ENCODE measurements around the gene PERCC1.

The PERCC1 gene

DNA sequence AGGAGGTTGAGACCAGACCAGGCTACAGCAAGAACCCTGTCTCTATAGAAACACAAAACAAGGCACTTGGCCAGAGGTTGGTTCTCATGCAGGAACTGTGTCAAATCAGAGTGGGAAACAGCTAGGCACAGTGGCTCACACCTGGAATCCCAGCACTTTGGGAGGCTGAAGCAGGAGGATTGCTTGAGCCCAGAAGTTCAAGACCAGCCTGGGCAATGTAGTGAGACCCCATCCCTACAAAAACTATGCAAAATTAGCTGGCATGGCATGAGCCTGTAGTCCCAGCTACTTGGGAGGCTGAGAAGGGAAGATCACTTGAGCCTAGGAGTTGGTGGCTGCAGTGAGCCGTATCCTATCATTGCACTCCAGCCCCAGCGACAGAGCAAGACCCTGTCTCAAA lies 18.0 kb upstream of the PERCC1 start:
- DNase-seq (ENCODE audit: low read depth in 2 of 2) = no peak

DNA sequence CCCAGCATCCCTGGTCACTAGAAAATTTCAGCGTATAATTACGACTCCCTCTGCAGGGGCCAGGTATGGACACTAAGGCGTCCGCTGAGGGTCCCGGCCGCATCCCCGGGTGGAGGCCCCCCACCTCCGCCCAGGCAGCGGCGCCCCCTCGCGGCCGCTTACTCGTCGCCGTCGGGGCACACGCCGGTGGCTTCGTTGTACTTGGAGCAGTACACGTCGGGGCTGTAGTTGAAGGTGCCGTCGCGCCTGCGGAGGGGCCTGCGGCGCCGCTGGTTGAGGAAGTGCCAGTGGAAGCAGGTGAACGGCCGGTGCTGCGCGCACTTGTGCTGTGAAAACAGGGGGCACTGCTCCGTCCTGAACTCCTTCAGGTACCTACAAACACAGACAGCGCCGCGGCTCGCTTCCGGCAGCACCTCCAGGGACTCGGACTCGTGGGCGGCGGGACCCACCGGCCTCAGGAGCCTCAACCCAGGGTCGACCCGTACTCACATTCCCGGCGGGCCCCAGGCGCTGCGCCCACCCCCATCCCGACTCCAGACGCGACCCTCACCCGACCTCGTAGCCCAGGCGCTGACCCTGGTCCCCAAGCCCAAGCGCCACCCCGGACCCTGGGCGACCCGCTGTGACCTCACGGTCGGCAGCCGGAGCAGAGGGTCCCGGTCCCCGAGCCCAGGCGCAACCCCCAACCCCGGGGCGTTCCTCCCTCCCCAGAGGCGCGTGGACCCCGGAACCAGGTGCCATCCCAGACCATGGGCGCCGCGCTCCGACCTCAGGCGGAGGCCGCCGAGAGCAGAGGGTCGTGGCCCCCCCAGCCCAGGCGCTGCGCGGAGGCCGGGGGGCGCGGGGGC lies 17.0 kb upstream of the PERCC1 start:
- DNase-seq (ENCODE audit: low read depth in 2 of 2) = peak in 1 of 2 experiments; percentile 13

- DNase-seq (ENCODE audit: low read depth in 2 of 2) = peak in 1 of 2 experiments; percentile 18
These were observed 16.2 kb upstream of the PERCC1 start, which contains the start of gene UNKL for GRCh38 chr16:1414532-1415260. Gene UNKL, minus strand, starts transcription at chr16:1414704. Its CDS starts 13 bp downstream, at chr16:1414691.

GRCh38 chr16:1416521-1416941 lies 14.3 kb upstream of the PERCC1 start:
- DNase-seq (ENCODE audit: low read depth in 2 of 2) = no peak

GRCh38 chr16:1420111-1420539 lies 10.8 kb upstream of the PERCC1 start:
- no peak for DNase-seq (ENCODE audit: low read depth in 2 of 2)

- no peak for DNase-seq (ENCODE audit: low read depth in 2 of 2)
These were observed 8.8 kb upstream of the PERCC1 start for GRCh38 chr16:1422076-1422475.

GRCh38 chr16:1424028-1424427 lies 6.8 kb upstream of the PERCC1 start:
- DNase-seq (ENCODE audit: low read depth in 2 of 2) = no peak

- DNase-seq (ENCODE audit: low read depth in 2 of 2) = no peak
These were observed 5.1 kb upstream of the PERCC1 start for GRCh38 chr16:1425616-1426370.

GRCh38 chr16:1426734-1427471 lies 4.0 kb upstream of the PERCC1 start:
- no peak for DNase-seq (ENCODE audit: low read depth in 2 of 2)

- DNase-seq (ENCODE audit: low read depth in 2 of 2) = no peak
These were observed 3.1 kb upstream of the PERCC1 start for GRCh38 chr16:1427473-1428461.

GRCh38 chr16:1428511-1428910 lies 2.4 kb upstream of the PERCC1 start:
- DNase-seq (ENCODE audit: low read depth in 2 of 2) = no peak

DNA sequence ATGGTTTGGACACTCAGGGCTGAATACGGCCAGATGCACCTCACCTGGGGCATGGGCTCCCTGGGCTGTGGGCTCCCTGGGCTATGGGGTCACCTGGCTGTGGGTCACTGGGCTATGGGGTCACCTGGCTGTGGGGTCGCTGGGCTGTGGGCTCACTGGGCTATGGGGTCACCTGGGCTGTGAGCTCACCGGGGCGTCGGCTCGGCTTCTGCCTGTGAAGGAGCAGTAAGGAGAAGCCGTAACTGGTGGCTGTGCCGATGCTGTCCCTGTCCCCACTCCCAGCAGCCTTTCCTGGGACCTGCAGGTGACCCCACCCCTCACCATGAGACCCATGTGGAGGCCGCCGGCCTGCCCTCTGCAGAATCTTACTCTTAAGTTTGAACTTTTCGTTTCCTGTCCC lies 1.9 kb upstream of the PERCC1 start:
- DNase-seq (ENCODE audit: low read depth in 2 of 2) = no peak

DNA sequence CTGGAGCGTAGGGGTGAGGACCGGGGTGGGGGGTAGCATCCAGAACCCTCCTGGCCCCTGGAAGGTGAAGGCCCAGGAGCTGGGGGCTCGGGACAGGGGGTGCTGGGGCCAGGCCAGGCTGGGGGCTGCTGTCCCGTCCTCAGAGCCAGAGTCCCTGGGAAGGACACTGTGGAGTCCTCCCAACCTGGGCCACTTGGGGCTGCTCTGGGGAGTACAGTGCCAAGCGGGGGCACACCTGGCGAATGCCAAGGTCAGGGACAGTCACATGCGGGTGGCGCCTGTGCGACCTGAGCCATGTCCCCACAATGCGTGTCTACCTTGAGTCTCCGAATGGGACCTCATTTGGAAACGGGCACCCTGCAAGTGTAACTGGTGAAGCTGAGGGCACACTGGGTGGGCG lies 1.2 kb upstream of the PERCC1 start:
- DNase-seq (ENCODE audit: low read depth in 2 of 2) = no peak

DNA sequence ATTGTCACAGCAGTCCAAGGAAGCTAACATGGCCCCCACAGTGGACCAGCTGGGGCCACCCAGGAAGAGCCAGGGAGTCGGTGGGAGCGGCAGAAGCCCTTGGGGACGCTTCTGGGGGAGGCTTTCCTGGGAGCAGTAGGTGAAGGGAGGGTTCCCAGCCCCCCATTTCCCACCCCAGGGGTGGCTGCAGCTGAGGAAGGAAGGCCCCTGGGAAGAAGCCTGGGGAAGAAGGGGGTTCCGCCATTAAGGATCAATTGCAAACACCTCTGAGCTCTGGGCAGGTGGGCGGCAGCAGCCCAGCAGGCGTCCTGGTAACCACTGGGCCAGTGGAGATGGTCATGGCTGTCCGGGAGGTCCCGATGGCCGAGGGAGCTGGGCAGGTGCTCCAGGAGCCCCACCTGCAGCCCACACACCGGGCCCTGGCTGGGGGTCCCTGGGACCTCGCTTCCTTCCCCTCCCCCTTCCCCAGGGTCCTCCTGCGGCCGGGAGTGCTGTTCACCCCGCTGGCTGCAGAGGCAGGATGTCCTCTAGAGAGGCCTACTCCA lies 592 bp upstream of the PERCC1 start:
- DNase-seq (ENCODE audit: low read depth in 2 of 2) = no peak

DNA sequence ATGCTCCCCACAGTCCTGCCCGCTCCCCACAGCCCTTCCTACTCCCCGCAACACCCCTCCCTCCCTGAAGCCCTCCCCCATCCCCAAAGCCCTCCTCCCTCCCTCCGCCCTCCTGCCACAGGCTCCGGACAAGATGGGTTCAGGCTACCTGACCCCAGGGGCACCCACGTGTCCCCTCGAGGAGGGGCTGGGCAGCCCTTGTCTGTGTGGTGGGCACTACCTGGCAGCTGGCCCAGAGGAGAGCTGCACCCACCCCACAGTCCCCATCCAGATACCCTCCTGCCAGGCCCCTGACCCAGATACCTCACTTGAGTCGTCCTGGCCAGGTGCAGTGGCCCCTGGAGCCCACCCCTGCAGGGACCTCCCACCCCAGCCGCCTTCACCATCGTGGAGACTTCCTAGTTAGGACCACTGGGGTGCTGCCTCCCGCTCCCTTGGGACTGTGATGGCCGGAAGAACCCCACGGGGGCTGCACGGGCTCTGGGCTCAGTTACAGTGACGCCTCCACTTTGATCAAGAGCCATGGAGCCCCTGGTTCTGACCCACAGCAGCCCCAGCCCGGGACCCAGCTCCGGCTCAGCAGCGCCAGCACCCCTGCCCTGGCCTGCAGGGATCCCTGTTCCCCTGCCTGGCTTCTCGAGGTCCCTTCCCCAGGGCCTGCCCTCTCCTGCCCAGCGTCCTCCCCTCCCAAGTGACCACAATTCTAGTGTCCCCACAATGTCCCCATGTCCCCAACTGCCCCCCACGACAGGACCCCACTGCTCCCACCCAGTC lies 806 bp downstream of the PERCC1 start:
- DNase-seq (ENCODE audit: low read depth in 2 of 2) = no peak

DNA sequence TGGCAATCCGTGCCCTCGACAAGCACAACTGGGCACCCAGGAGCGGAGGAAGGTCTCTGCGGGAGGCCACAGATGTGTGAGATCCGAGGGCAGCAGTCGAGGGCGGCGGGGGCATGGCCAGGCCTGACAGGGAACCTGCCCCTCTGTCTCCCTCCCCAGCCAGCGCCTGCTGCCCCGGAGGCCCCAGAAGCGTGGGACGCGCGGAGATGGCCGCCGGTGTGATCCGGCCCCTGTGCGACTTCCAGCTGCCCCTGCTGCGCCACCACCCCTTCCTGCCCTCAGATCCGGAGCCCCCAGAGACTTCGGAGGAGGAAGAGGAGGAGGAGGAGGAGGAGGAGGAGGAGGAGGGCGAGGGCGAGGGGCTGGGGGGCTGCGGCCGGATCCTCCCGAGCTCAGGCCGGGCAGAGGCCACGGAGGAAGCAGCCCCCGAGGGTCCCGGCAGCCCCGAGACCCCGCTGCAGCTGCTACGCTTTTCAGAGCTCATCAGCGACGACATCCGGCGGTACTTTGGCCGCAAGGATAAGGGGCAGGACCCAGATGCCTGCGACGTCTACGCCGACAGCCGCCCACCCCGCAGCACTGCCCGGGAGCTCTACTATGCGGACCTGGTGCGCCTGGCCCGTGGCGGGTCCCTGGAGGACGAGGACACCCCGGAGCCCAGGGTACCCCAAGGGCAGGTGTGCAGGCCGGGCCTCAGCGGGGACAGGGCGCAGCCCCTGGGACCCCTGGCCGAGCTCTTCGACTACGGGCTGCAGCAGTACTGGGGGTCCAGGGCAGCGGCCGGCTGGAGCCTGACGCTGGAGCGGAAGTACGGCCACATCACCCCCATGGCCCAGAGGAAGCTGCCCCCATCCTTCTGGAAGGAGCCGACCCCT lies 1.7 kb downstream of the PERCC1 start:
- no peak for DNase-seq (ENCODE audit: low read depth in 2 of 2)

DNA sequence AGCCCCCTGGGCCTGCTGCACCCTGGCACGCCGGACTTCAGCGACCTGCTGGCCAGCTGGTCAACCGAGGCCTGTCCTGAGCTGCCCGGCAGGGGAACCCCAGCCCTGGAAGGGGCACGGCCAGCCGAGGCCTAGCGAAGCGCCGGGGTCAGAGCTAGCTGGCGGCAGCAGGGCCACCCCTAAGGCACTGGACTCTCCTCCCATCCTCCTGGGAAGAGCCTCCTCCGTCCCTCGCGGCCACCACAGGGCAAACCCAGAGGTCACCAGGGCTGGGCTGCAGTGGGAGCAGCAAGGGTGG lies 2.3 kb downstream of the PERCC1 start:
- DNase-seq (ENCODE audit: low read depth in 2 of 2) = no peak

DNA sequence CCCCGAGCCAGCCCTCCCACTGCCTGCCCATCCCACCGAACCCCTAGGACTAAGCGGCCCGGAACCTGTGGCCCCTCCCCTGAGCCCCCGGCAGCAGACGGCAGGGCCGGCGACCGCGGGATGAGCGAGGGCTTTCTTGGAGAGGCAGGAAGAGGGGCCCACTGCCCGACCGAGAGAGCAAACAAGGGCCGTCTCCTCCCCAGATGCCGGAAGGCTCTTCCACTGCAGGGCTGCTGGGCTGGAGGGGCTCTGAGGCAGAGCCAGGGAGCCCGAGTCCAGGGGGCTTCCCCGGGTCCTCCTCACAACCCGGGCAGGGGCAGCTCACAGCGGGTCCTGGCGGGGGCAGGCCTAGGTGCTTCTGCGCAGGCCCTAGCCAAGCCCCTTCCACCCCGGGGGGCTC lies 2.9 kb downstream of the PERCC1 start:
- DNase-seq (ENCODE audit: low read depth in 2 of 2) = no peak

Data from fibroblast of skin of left quadriceps (primary cell).